Naive thymus-derived CD4-positive, alpha-beta T cell (primary cell): Measurements from ENCODE around the gene PDCD2L. TPM values are rescaled to one million over a fixed set of nuclear protein-coding genes. Genes with fewer than 3 reads are reported as not detected.
A peak's percentile ranks its signal among the peaks of the same experiment; 100 is the strongest.

Experiments used
- ATAC-seq: fragments of 150-1000 bp; cut with Tn5 transposase; 2 replicates; pipeline ENCODE4 v1.10.0; 2021; ENCODE audit warnings: mild to moderate bottlenecking, moderate library complexity
- CTCF ChIA-PET: fragments of 350-600 bp; sonication (Branson Sonifier 250); formaldehyde crosslinking; loops from one replicate; lab custom pipeline; 2021; ENCODE audit warnings: antibody characterized with exemption; lab: Charles Lee
- POLR2A ChIA-PET: fragments of 350-600 bp; sonication (Branson Sonifier 250); formaldehyde crosslinking; loops from one replicate; lab custom pipeline; 2021; ENCODE audit warnings: antibody characterized with exemption, inconsistent platforms; lab: Charles Lee
- DNase-seq, 9 donors: peaks; one replicate each; pipeline versions ENCODE4 v3.0.0 to v3.0.0-alpha.2; 2020 to 2022; ENCODE audit warnings: mixed read lengths in 1 of 9
- H3K27ac ChIP-seq: one replicate; pipeline ENCODE4 v1.7.0; 2013; ENCODE audit warnings: mild to moderate bottlenecking, low read depth, low read length, moderate library complexity
- H3K27me3 ChIP-seq, 2 donors: one replicate each; pipeline ENCODE4 v1.7.0; 2013; ENCODE audit warnings: low read length in 2 of 2, mild to moderate bottlenecking in 2 of 2, moderate library complexity in 2 of 2; ENCODE audit not compliant: control insufficient read depth in 2 of 2, insufficient read depth in 2 of 2
- H3K36me3 ChIP-seq, 3 experiments: 1 replicate in 2 of 3; 2 replicates in 1 of 3; pipeline ENCODE4 v1.7.0; 2013; ENCODE audit warnings: low read length in 3 of 3, mild to moderate bottlenecking in 3 of 3, moderate library complexity in 1 of 3; ENCODE audit not compliant: insufficient read depth in 3 of 3, control insufficient read depth in 2 of 3
- H3K4me1 ChIP-seq, 2 donors: one replicate each; pipeline ENCODE4 v1.7.0; 2013; ENCODE audit warnings: low read length in 2 of 2, mild to moderate bottlenecking in 2 of 2, moderate library complexity in 1 of 2; ENCODE audit not compliant: control insufficient read depth in 2 of 2, insufficient read depth in 2 of 2
- H3K4me3 ChIP-seq: 2 replicates; pipeline ENCODE4 v1.7.0; 2013; ENCODE audit warnings: mild to moderate bottlenecking, low read length
- H3K9me3 ChIP-seq, 3 experiments: 1 replicate in 2 of 3; 2 replicates in 1 of 3; pipeline ENCODE4 v1.7.0; 2013; ENCODE audit warnings: low read length in 3 of 3; ENCODE audit not compliant: control insufficient read depth in 2 of 3
- H3K27ac Mint-ChIP-seq, 9 donors: one replicate each; pipeline ENCODE4 v1.8.0; 2020 to 2022; ENCODE audit warnings: mixed read lengths in 9 of 9, mild to moderate bottlenecking in 8 of 9, moderate library complexity in 5 of 9, inconsistent platforms in 2 of 9
- H3K27me3 Mint-ChIP-seq, 5 donors: one replicate each; pipeline ENCODE4 v1.8.0; 2021 to 2022; ENCODE audit warnings: mixed read lengths in 5 of 5, mild to moderate bottlenecking in 1 of 5
- H3K36me3 Mint-ChIP-seq, 5 donors: one replicate each; pipeline ENCODE4 v1.8.0; 2020 to 2022; ENCODE audit warnings: mixed read lengths in 5 of 5, mild to moderate bottlenecking in 3 of 5, inconsistent platforms in 1 of 5
- H3K4me1 Mint-ChIP-seq, 7 donors: one replicate each; pipeline ENCODE4 v1.8.0; 2020 to 2022; ENCODE audit warnings: mixed read lengths in 7 of 7, mild to moderate bottlenecking in 3 of 7, inconsistent platforms in 1 of 7
- H3K4me3 Mint-ChIP-seq, 10 donors: one replicate each; pipeline ENCODE4 v1.8.0; 2020 to 2022; ENCODE audit warnings: mild to moderate bottlenecking in 10 of 10, mixed read lengths in 10 of 10, moderate library complexity in 6 of 10, inconsistent platforms in 2 of 10
- H3K9me3 Mint-ChIP-seq, 11 donors: one replicate each; pipeline ENCODE4 v1.8.0; 2020 to 2022; ENCODE audit warnings: mixed read lengths in 11 of 11, mild to moderate bottlenecking in 4 of 11, inconsistent platforms in 1 of 11, moderate library complexity in 1 of 11
- intact Hi-C, 2 donors: fragments of 100-400 bp; cut with micrococcal nuclease; formaldehyde crosslinking; loops; one replicate each; pipeline ENCODE4 v1.15.1; 2023
- polyA plus RNA-seq, 2 donors: library from polyadenylated mRNA; unstranded; fragments of 300-500 nt; fragmentation: Illumina TruSeq; gene quantifications; one replicate each; pipeline ENCODE4 v1.2.3, GENCODE V29; 2021
- total RNA-seq, 6 experiments: library from RNA in 5 of 6; stranded (reverse) in 5 of 6; gene quantifications; 1 replicate in 5 of 6; 2 replicates in 1 of 6; pipeline ENCODE4 v1.2.3 and lab custom pipeline; 2021 to 2026

The PDCD2L gene
- total and polyA plus RNA-seq, 7 experiments from 2014 or later: 4.9 to 23.3 (median 14.4) TPM

DNA sequence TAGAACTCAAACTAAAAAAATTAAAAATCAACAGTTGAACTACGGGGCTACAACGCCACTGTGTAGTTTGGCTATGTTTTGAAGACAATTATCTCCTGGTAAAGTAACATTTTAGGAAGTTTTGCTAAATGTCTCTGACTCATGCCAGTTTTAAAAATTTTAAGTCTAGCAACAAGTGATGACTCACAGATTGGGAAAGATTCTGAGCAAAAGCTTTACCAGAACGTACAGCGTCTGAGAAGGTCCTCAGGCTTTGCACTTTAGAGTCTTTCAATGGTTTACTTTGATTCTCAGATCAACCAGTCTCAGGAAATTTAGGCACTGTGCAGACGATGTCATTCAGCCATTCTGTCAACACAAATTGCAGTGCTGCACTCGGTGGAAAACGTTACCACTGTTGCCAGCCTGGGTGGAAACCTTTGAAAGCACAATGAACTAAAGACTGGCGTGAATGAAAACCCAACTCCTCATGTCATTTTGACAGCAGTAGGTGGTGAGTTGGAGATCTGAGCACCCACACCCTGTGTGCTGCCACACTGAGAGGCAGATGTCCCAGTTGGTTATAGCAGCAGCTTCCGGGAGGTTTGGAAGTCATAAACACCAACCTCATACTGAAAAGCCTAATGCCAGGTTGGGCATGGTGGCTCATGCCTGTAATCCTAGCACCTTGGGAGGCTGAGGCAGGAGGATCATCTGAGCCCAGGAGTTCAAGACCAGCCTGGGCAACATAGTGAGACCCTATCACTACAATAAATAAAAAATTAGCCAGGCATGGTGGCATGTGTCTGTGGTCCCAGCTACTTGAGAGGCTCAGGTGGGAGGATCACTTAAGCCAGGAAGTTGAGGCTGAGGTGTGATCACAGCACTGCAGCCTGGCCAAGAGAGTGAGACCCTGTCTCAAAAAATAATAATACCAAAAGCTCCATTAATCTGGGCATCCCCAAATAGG is 71.1 kb downstream of the PDCD2L start:
- ATAC-seq: peak; percentile 41
- intact Hi-C loops: no loop called here
- no peak for DNase-seq
- CTCF ChIA-PET: no interaction called here
- H3K9me3 ChIP-seq: no peaks in the 10 kb centered on the region
- no peak overlapping the region for H3K27ac ChIP-seq
- POLR2A ChIA-PET: no interaction called here
- Mint-ChIP-seq H3K4me1 (peaks cover 0 to 6% (median 0%) of the 10 kb centered on the region in 7 donors), H3K36me3 (peaks cover 10 to 26% (median 22%) of the 10 kb centered on the region in 5 donors), H3K27ac (no peak overlapping the region), H3K27me3 (peaks cover 5 to 22% (median 16%) of the 10 kb centered on the region in 5 donors), H3K9me3 (no peaks in the 10 kb centered on the region), H3K4me3 (no peak overlapping the region)
- no peaks in the 10 kb centered on the region for H3K4me1 ChIP-seq
- H3K27me3 ChIP-seq: no peaks in the 10 kb centered on the region
- peaks cover 0 to 26% (median 0%) of the 10 kb centered on the region in 3 experiments for H3K36me3 ChIP-seq
- H3K4me3 ChIP-seq: no peak overlapping the region

Other genes with a start within 250 kb of the PDCD2L start
- 100 to 1,000 TPM; 124 to 189 (median 166) TPM for gene LSM14A, start 231.9 kb upstream of the PDCD2L start, total RNA-seq
- gene LSM14A, start 231.9 kb upstream of the PDCD2L start, polyA plus RNA-seq: 100 to 1,000 TPM; 171 to 174 TPM
- gene GARRE1, start 149.8 kb upstream of the PDCD2L start, total RNA-seq: 10 to 100 TPM; 11.7 to 57.2 (median 38.0) TPM
- 1 to 10 TPM; 5.3 to 9.0 TPM for gene GARRE1, start 149.8 kb upstream of the PDCD2L start, polyA plus RNA-seq
- 100 to 1,000 TPM in 3 of 5 experiments, 10 to 100 TPM in 2; 96.5 to 750 (median 104) TPM for gene GPI, start 39.2 kb upstream of the PDCD2L start, total RNA-seq
- 100 to 1,000 TPM; 123 to 170 TPM for gene GPI, start 39.2 kb upstream of the PDCD2L start, polyA plus RNA-seq
- gene UBA2, start 24.0 kb downstream of the PDCD2L start, total RNA-seq: 100 to 1,000 TPM in 1 of 5 experiments, 10 to 100 TPM in 4; 71.1 to 113 (median 82.4) TPM
- gene UBA2, start 24.0 kb downstream of the PDCD2L start, polyA plus RNA-seq: 100 to 1,000 TPM; 112 to 131 TPM
- under 1 TPM; 0.08 to 0.77 (median 0.22) TPM for gene WTIP, start 77.4 kb downstream of the PDCD2L start, total RNA-seq
- not detected for gene WTIP, start 77.4 kb downstream of the PDCD2L start, polyA plus RNA-seq